Uterus (tissue), 4 donors: Measurements from ENCODE around the gene MARCHF11. TPM values are rescaled to one million over a fixed set of nuclear protein-coding genes. Genes with fewer than 3 reads are reported as not detected.

ENCODE experiments used
- DNase-seq, 2 donors: peaks; one replicate each; pipeline ENCODE4 v3.0.0-alpha.2; 2019 to 2020
- H3K27ac ChIP-seq, 2 donors: fragments of 200-600 bp; sonication (generic); 1 replicate in 1 of 2; 2 replicates in 1 of 2; pipeline ENCODE4 v1.5.1; 2016 to 2018
- H3K27me3 ChIP-seq, 2 donors: fragments of 200-600 bp; sonication (generic); one replicate each; pipeline ENCODE4 v1.5.1; 2018 to 2019; ENCODE audit warnings: control low read depth in 1 of 2
- H3K36me3 ChIP-seq, 2 donors: fragments of 200-600 bp; sonication (generic); one replicate each; pipeline ENCODE4 v1.5.1; 2019; ENCODE audit warnings: control low read depth in 1 of 2
- H3K4me1 ChIP-seq, 2 donors: fragments of 200-600 bp; sonication (generic); one replicate each; pipeline ENCODE4 v1.5.1; 2018 to 2019; ENCODE audit warnings: control low read depth in 1 of 2
- H3K4me3 ChIP-seq, 2 donors: fragments of 200-600 bp; sonication (generic); 1 replicate in 1 of 2; 2 replicates in 1 of 2; pipeline ENCODE4 v1.5.1; 2018 to 2019; ENCODE audit warnings: mild to moderate bottlenecking in 1 of 2
- H3K9me3 ChIP-seq, 2 donors: fragments of 200-600 bp; sonication (generic); one replicate each; pipeline ENCODE4 v1.5.1; 2019; ENCODE audit warnings: control low read depth in 1 of 2
- POLR2A ChIP-seq, 2 donors: fragments of 450-650 bp; IDR thresholded peaks; one replicate each; pipeline ENCODE4 v1.6.1; 2016; ENCODE audit warnings: antibody characterized with exemption in 2 of 2, mild to moderate bottlenecking in 1 of 2, moderate library complexity in 1 of 2
- intact Hi-C: fragments of 100-400 bp; cut with DNase I; formaldehyde crosslinking; loops from one replicate; pipeline ENCODE4 v1.15.1; 2023; ENCODE audit warnings: low total_unique reads
- total RNA-seq, 4 donors: library from RNA; depleted of rRNA in 3 of 4; stranded (reverse); fragments of >200 nt in 3 of 4; gene quantifications; one replicate each; pipeline versions ENCODE4 v1.1.0 to v1.2.4, GENCODE V29; 2014 to 2023
- TF ChIP-seq, protein P1 (sequence below), 4 experiments: fragments of 200-600 bp in 2 of 4; fragments of 450-650 bp in 2 of 4; sonication (generic) in 2 of 4; IDR thresholded peaks; one replicate each; pipeline ENCODE4 v1.5.1; 2016 to 2019; ENCODE audit warnings: antibody characterized with exemption in 4 of 4, mild to moderate bottlenecking in 2 of 4, moderate library complexity in 1 of 4
- donor health status: DM: yes; HTN: yes; CAD: no.

MARCHF11 gene
- total RNA-seq, 4 donors from 2014 or later: 0.28 TPM; not detected in 3

DNA sequence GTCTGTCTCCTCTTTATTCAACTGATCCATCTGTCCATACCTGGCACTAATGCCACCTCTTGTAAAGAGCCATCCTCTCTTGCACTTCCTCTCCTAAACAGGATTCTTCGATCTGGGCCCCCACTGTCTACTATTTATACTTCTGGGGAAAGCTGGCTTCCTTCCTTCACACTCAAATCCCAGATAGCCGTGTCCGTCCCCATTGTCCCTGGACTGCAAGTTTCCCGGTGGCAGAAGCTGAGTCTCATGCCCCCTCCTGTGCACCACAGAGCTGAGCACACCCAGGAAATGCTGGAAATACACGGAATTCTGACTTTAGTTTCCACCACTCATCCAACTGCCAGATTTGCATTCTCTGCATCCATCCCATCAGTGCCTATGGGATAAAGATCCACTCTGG, 84.0 kb downstream of the MARCHF11 start:
- intact Hi-C loops: no loop called here
- no peak overlapping the region for H3K27ac ChIP-seq

DNA sequence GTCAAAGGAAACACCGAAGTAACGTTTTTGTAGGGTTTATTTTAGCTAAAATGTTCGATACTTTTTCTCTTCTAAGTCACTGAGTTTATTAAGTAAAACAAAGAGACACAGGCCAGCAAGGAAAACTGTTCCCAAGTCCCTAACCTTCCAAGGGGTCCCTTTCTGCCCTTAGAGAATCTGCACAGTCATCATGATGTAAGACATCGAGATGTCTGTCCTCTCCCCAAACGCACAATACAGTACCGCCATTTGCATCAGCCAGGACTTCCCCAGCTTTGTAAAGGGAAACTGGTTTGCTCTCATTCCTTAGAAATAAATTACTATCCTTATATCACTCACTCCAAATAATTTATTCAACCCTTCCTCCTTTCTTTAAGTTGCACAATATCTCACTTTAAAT, 89.3 kb downstream of the MARCHF11 start:
- TF ChIP-seq, protein P1, sequence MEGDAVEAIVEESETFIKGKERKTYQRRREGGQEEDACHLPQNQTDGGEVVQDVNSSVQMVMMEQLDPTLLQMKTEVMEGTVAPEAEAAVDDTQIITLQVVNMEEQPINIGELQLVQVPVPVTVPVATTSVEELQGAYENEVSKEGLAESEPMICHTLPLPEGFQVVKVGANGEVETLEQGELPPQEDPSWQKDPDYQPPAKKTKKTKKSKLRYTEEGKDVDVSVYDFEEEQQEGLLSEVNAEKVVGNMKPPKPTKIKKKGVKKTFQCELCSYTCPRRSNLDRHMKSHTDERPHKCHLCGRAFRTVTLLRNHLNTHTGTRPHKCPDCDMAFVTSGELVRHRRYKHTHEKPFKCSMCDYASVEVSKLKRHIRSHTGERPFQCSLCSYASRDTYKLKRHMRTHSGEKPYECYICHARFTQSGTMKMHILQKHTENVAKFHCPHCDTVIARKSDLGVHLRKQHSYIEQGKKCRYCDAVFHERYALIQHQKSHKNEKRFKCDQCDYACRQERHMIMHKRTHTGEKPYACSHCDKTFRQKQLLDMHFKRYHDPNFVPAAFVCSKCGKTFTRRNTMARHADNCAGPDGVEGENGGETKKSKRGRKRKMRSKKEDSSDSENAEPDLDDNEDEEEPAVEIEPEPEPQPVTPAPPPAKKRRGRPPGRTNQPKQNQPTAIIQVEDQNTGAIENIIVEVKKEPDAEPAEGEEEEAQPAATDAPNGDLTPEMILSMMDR (IDR thresholded peaks at IDR 0.05): no peak
- TF ChIP-seq POLR2A (IDR thresholded peaks at IDR 0.05): no peak
- intact Hi-C loops: no loop called here
- DNase-seq: no peak
- H3K4me3 ChIP-seq: no peak overlapping the region
- H3K27ac ChIP-seq: no peak overlapping the region
- no peaks in the 10 kb centered on the region for H3K36me3 ChIP-seq
- no peaks in the 10 kb centered on the region for H3K9me3 ChIP-seq
- H3K27me3 ChIP-seq: no peaks in the 10 kb centered on the region
- H3K4me1 ChIP-seq: no peaks in the 10 kb centered on the region

More for the DNA sequence above, 84.0 kb downstream of the MARCHF11 start:
- H3K4me1 ChIP-seq: no peaks in the 10 kb centered on the region
- no peaks in the 10 kb centered on the region for H3K9me3 ChIP-seq
- TF ChIP-seq, protein P1 (IDR thresholded peaks at IDR 0.05): no peak
- no peak for TF ChIP-seq POLR2A (IDR thresholded peaks at IDR 0.05)
- no peak overlapping the region for H3K4me3 ChIP-seq
- no peaks in the 10 kb centered on the region for H3K27me3 ChIP-seq
- H3K36me3 ChIP-seq: no peaks in the 10 kb centered on the region
- DNase-seq: no peak

DNA sequence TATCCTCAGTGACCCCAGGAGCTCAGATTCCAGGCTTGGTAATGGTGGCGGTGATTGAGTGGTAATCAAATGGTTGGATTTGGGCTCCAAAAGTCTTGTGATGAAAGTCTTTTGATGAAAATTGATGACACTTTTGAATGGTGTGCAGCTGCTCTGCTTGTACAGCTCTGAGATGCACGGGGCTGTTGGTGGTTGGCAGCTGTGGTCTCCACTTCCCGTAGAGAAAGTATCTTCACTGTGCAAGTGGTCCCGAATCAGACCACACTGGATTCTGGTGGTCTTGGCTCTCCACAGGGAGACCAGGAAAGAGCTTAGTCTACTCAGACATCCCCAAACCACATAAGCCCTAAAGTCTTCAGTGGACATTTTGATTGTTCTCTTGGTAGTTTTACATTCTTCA, 96.6 kb downstream of the MARCHF11 start:
- no peak overlapping the region for H3K27ac ChIP-seq
- no peaks in the 10 kb centered on the region for H3K27me3 ChIP-seq
- H3K4me3 ChIP-seq: no peak overlapping the region
- H3K4me1 ChIP-seq: no peaks in the 10 kb centered on the region
- no peaks in the 10 kb centered on the region for H3K36me3 ChIP-seq
- H3K9me3 ChIP-seq: no peaks in the 10 kb centered on the region
- intact Hi-C loops: no loop called here
- TF ChIP-seq, protein P1 (IDR thresholded peaks at IDR 0.05): no peak
- no peak for TF ChIP-seq POLR2A (IDR thresholded peaks at IDR 0.05)
- DNase-seq: no peak

DNA sequence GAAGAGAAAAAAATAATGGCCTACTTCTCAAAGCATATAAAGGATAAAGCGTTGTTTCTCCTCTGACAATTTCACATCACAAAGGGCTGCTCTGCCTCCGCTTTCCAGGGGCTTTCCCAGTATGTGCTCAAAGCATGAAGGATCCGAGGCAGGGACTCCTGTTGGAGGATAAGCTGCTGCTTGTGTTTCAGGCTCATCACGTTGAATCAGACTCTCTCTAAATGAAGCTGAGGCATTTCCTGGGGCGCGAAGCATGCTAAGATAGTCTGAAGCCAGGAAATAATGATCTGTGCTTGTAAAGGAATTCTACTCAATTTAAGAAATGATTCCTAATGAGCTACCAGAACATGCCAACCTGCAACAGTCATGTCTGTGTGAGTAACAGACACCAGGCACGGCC, 97.5 kb downstream of the MARCHF11 start:
- intact Hi-C loops: no loop called here
- Histone ChIP-seq H3K4me3 (no peak overlapping the region), H3K9me3 (no peaks in the 10 kb centered on the region), H3K4me1 (no peaks in the 10 kb centered on the region), H3K36me3 (no peaks in the 10 kb centered on the region), H3K27me3 (no peaks in the 10 kb centered on the region), H3K27ac (no peak overlapping the region)
- TF ChIP-seq, protein P1 (IDR thresholded peaks at IDR 0.05): no peak
- no peak for TF ChIP-seq POLR2A (IDR thresholded peaks at IDR 0.05)
- DNase-seq: no peak

DNA sequence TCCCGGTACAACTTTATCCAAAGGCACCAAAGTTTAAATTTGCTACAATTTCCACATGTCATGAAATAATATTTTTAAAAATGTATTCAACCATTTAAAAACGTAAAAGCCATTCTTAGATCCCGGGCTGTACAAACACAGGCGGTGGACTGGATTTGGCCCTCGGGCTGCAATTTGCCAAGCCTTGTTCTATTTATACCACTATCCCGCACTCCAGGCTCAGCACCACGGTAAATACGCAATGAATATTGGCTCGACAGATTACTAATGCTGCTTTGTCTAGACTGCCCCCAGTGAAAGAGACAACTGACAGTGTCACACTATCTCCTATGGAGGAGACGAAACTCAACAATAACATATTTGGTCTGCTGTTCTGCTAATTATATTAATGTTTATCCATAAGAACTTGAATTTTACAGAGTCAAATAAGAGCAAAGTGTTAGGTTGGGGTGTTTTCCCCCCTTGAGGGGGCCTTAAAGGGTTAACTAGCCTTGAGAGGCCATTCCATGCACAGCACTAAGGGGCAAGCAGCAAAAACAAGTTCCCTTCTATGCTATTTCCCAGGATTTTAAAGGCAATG, 98.1 kb downstream of the MARCHF11 start:
- TF ChIP-seq, protein P1 (IDR thresholded peaks at IDR 0.05): no peak
- no peak for TF ChIP-seq POLR2A (IDR thresholded peaks at IDR 0.05)
- no peak for DNase-seq
- no peak overlapping the region for H3K4me3 ChIP-seq
- no peaks in the 10 kb centered on the region for H3K36me3 ChIP-seq
- no peaks in the 10 kb centered on the region for H3K9me3 ChIP-seq
- no peaks in the 10 kb centered on the region for H3K27me3 ChIP-seq
- H3K4me1 ChIP-seq: no peaks in the 10 kb centered on the region
- intact Hi-C loops: no loop called here
- no peak overlapping the region for H3K27ac ChIP-seq
